Activated CD8-positive, alpha-beta memory T cell treated with anti-CD3 and anti-CD28 coated beads for 36 hours (primary cell): ENCODE results near the gene ARHGEF2. TPM values are rescaled to one million over a fixed set of nuclear protein-coding genes. Genes with fewer than 3 reads are reported as not detected.

Experiments used
- CTCF ChIA-PET: fragments of 350-600 bp; sonication (Branson Sonifier 250); formaldehyde crosslinking; loops from one replicate; lab custom pipeline; 2021; ENCODE audit warnings: antibody characterized with exemption; lab: Charles Lee
- POLR2A ChIA-PET: fragments of 350-600 bp; sonication (Branson Sonifier 250); formaldehyde crosslinking; loops from one replicate; lab custom pipeline; 2021; ENCODE audit warnings: antibody characterized with exemption; lab: Charles Lee
- total RNA-seq, 2 experiments: library from RNA; stranded (reverse); gene quantifications; one replicate each; pipeline ENCODE4 v1.2.3, GENCODE V29; 2021

ARHGEF2 gene
- total RNA-seq, 2 experiments from 2014 or later, result 169 TPM

DNA sequence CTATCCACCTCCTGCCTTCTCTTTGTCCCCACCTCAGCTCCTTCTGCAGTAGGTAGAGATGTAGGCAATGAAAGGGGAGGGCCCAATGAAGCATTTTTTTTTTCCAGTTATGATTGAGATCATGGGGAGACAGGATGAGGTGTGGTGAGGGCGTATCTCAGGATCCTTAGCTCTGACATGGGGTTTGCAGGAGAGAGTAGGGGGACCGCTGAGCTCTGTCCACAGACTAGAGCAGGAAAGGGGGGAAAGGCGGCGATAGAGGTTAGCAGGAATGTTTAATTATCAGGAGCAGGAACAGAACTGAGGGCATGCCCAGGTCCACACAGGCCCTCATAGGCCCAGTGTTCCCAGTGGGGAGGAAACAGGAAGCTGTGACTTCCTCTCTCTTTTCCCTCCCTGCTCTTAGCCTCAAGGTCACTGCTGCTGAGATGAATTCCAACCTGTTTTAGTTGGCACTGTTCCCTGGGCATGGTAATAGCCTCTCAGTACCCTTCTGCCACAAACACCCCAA lies 37.8 kb downstream of the ARHGEF2 start:
- POLR2A ChIA-PET, result interaction anchor here (0.7 to 1.8 kb wide), 2 partner anchors 38 to 46 kb away, joined by 3 to 22 read pairs; partner anchors contain the start of gene ARHGEF2
- CTCF ChIA-PET, result interaction anchor here (0.7 to 4.1 kb wide), 5 partner anchors 35 to 126 kb away, joined by 3 to 24 read pairs (median 4); partner anchors contain the start of gene ARHGEF2

DNA sequence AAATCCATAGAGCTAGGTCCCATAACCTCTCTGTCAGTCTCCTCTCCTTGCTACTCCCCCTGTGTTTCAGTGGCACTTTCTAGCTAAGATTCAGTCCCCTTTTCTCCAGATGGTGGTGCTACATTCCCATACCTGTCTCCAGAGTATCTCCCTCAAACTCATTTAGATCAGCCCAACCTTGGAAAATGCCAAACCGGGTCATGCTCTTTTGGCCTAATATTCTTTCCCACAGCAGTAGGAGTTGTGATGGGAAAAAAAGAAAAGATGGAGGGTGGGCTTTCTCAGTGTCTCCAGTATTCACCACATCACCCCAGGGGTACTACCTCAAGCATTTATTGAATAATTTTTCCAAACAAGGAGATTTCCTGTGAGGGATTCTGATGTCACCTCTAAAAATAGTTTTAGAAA lies 40.1 kb downstream of the ARHGEF2 start:
- CTCF ChIA-PET, result interaction anchor here (0.8 to 4.1 kb wide), 16 partner anchors 8 to 128 kb away, joined by 3 to 48 read pairs (median 5); partner anchors contain the start of gene ARHGEF2
- POLR2A ChIA-PET, result interaction anchor here (1.1 kb wide), 1 partner anchor 39 kb away, joined by 4 read pairs; no protein-coding TSS in a partner anchor

DNA sequence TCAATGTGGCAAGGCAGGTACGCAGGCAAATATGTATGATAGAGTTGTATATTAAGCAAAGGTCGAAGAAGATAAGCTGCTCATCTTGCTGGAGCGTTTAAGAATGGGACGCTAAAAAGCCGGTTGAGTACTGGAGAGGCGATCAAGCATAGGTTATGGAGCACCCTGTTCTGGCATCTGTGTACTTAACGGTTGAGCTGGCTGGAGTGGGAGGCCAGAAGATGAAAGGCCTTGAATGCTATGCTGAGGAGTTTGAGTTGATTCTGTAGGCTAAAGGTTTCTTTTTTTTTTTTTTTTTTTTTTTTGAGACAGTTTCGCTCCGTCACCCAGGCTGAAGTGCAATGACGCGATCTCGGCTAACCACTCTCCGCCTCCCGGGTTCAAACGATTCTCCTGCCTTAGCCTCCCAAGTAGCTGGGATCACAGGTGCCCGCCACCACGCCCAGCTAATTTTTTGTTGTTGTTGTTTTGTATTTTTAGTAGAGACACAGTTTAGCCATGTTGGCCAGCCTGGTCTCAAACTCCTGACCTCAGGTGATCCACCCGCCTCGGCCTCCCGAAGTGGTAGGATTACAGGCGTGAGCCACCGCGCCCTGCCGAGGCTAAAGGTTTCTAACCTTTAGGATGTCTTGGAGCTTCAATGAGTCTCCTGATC lies 43.3 kb downstream of the ARHGEF2 start:
- ChIA-PET CTCF (interaction anchor here (0.8 to 3.1 kb wide), 6 partner anchors 9 to 562 kb away, joined by 3 to 21 read pairs (median 9); partner anchors contain the start of gene ARHGEF2), POLR2A (interaction anchor here (0.7 to 2.3 kb wide), 7 partner anchors 11 to 844 kb away, joined by 5 to 15 read pairs (median 12); partner anchors contain the start of gene ARHGEF2)

DNA sequence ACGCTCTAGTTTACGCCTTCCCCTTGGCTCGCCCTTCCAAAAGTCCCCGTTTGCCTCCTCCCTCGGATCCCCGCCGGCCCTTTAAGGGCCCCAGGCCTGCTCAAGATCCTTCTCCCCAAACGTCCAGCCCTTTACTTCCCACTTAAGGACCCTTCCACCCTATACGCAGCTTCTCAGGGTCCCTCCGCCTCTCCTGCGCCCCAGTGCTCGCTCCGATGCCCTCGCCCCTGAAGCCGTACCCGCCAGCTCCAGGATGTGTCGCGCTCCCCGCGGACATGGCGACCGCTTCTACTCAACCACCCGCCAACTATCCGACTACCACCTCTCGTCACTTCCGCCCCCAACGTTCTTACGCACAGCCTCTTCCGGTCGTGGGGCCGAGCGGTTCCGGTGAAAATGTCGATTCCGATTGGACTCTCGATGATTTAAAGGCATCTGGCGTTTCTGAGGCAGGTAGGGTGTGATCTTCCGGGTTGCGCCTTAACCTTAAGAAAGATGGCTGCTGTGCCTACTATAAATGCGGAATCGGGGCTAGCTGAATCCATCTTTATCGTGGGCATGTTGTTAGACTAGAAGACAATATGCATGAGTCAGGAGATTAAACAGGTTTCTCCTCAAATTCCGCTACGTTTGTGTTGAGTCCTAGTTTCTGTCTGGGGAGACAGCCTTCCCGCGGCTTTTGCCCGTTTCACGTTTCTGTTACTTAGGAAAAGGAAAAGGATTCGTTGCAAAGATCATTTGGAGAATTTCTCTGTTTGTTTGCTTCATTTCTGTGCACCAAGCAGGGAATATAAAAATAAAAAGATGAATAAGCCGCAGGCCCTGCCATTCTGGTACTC lies 44.0 kb downstream of the ARHGEF2 start, which contains the start of gene KHDC4:
Gene KHDC4, minus strand, starts transcription at position 317 of the 839 bp plus-strand sequence. Its CDS starts 40 bp downstream, at position 277.
- POLR2A ChIA-PET, result interaction anchor here (0.6 to 2.3 kb wide), 8 partner anchors 12 to 843 kb away, joined by 3 to 13 read pairs (median 5); partner anchors contain the start of gene ARHGEF2

DNA sequence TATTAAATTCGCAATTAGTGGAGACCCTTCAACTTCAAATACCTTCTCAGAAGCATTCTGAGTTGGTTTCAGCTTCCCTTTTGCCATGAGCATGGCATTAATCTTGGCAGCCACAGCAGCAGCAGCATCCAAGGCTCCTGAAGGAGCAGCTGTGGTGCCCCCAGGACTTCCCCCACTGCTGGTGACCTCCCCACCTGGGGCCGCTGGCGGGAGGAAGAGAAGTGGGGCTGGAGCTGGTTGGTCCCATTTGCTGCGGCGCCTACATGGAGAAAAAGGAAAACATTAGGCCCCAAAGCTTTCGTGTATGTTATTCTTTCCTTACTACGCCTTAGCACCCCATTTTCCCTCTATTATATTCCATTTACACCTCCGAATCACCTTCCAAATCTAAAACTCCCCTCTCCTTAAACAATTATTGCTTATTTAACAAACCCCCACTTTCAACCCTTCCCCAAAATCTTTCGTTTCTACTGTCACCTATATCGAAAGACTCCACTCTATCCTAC lies 44.7 kb downstream of the ARHGEF2 start:
- ChIA-PET POLR2A (interaction anchor here (0.6 to 2.3 kb wide), 6 partner anchors 12 to 73 kb away, joined by 3 to 13 read pairs (median 4); partner anchors contain the start of gene ARHGEF2), CTCF (interaction anchor here (1.3 to 3.1 kb wide), 8 partner anchors 10 to 132 kb away, joined by 4 to 21 read pairs (median 6); partner anchors contain the start of gene ARHGEF2)

More for the DNA sequence above, 44.0 kb downstream of the ARHGEF2 start, which contains the start of gene KHDC4:
- CTCF ChIA-PET, result interaction anchor here (0.8 to 3.1 kb wide), 7 partner anchors 9 to 562 kb away, joined by 3 to 21 read pairs (median 6); partner anchors contain the start of gene ARHGEF2

DNA sequence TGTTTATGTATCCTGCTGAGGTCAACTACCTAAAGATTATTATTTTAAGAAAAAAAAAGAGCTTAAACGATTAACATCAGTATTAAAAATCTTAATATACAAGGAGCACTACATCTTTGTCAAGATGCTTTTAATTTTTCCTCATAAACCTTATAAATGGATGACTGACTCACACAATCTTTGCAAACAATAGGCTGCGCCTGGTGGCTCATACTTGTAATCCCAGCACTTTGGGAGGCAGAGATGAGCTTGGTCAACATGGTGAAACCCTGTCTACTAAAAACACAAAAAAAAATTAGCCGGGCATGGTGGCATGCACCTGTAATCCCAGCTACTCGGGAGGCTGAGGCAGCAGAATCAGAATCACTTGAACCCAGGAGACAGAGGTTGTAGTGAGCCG lies 45.9 kb downstream of the ARHGEF2 start:
- CTCF ChIA-PET, result interaction anchor here (1.0 to 2.9 kb wide), 5 partner anchors 22 to 121 kb away, joined by 3 to 13 read pairs (median 4); partner anchors contain the start of genes SSR2 and UBQLN4
- POLR2A ChIA-PET, result interaction anchor here (0.5 to 1.3 kb wide), 5 partner anchors 10 to 76 kb away, joined by 3 to 6 read pairs (median 4); no protein-coding TSS in a partner anchor

DNA sequence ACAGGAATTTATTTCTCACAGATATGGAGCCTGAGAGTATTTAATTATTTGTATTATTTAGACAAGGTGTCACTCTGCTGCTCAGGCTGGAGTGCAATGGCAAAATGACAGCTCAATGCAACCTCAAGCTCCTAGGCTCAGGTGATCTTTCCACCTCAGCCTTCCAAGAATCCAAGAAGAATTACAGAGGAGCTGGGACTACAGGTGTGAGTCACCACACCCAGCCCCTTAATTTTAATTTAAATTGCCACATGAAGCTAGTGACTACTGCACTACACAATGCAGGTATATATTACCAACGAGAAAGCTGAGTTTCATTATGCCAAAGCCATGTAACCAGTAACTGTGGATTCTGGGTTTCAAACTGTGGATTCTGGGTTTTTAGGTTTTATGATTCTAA lies 46.3 kb downstream of the ARHGEF2 start:
- ChIA-PET POLR2A (interaction anchor here (0.5 to 1.3 kb wide), 5 partner anchors 11 to 77 kb away, joined by 3 to 6 read pairs (median 4); partner anchors contain the start of gene ARHGEF2), CTCF (interaction anchor here (1.0 to 2.9 kb wide), 5 partner anchors 22 to 121 kb away, joined by 3 to 13 read pairs (median 4); partner anchors contain the start of genes SSR2 and UBQLN4)

DNA sequence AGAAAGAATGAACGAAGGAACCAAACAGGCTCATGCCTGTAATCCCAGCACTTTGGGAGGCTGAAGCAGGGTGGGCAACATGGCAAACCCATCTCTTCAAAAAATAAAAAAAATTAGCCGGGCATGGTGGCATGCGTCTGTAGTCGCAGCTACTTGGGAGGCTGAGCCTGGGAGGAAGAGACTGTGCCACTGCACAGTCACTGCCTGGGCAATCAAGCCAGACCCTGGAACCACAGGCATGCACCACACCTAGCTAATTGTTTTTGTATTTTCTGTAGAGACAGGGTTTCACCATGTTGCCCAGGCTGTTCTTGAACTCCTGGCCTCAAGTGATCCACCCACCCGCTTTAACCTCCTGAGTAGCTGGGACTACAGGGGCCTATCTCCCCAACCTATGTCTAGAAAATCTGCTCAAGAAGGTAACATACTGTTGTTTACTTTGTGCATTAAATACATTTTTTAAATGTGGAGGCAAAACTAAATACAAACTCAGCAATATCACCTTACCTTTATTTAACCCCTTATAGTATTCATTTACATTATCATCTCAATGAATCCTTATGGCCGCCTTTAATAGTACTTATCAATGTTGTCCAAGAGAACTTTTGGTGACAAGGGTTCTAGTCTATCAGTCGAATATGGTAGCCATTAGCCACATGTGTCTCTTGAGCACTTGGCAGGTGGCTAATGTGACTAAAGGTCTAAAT lies 46.9 kb downstream of the ARHGEF2 start:
- CTCF ChIA-PET, result interaction anchor here (0.7 to 2.9 kb wide), 3 partner anchors 51 to 122 kb away, joined by 3 to 13 read pairs (median 3); partner anchors contain the start of gene UBQLN4
- POLR2A ChIA-PET, result interaction anchor here (0.5 to 1.5 kb wide), 4 partner anchors 11 to 72 kb away, joined by 3 to 5 read pairs (median 4); partner anchors contain the start of genes ARHGEF2 and SYT11

DNA sequence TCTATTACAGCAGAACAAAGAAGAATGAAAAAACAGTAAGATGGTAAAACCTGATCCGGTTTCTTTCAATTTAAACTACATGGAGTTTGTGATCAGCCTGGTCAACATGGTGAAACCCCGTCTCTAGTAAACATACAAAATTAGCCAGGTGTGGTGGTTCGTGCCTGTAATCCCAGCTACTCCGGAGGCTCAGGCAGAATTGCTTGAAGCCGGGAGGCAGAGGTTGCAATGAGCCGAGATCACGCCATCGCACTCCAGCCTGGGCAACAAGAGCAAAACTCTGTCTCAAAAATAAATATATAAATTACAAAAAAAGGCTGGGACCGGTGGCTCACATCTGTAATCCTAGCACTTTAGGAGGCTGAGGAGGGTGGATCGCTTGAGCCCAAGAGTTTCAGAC lies 47.6 kb downstream of the ARHGEF2 start:
- ChIA-PET POLR2A (interaction anchor here (1.5 kb wide), 1 partner anchor 71 kb away, joined by 5 read pairs; the partner anchor contains the start of gene SYT11), CTCF (interaction anchor here (0.7 to 2.9 kb wide), 2 partner anchors 50 to 58 kb away, joined by 3 to 13 read pairs; no protein-coding TSS in a partner anchor)

DNA sequence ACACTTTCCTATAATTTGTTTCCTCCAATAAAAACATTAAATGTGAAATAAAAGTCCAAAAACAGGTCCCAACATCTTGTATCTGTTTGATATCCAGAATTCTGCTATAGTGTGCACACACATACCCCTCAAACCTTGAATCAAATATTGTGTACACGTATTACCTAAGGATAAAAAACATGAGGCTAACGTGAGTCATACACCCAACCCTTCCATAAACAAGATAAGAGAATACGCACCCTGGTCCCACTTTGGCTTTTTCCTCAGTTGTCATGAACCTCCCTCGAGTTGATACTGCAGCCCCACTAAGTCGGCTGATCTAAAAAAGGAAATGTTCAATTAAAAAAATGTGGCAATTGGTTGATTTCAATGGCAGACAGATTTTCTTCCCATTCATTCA lies 49.3 kb downstream of the ARHGEF2 start:
- ChIA-PET CTCF (no interaction called here), POLR2A (no interaction called here)

DNA sequence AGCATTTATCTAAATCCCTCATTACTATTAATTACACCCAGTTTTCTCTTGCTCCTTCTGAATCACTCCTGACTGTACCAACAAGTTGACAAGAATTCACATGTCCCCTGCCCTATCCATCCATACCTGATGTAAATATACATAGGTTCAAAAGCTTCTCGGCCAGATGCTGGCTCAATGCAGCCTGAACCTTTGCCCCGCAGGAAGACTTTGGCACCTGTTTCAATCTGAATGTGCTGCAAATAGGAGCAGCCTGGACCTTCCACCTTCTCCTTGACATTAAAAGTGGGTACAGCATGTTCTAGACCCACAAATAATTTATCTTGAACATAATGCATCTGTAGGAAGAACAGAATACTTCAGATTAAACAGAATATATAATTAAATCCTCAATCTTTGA lies 52.8 kb downstream of the ARHGEF2 start:
- ChIA-PET POLR2A (no interaction called here), CTCF (interaction anchor here (0.7 kb wide), 1 partner anchor 310 kb away, joined by 3 read pairs; no protein-coding TSS in a partner anchor)

DNA sequence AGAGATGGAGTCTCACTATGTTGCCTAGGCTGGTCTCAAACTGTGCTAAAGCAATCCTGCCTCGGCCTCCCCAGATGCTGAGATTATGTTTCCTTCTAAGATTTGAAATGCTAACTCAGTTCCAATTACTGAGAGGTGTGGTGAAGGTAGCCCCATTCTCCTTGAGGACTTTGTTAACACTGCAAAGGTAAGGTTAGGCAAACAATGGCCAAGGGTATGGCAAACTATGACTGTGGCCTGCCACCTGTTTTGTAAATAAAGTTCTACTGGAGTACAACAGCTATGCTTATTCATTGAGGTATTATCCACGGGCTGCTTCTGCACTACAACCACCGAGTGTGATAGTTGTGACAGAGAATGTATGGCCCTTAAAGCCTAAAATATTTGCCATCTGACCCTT lies 57.6 kb downstream of the ARHGEF2 start:
- ChIA-PET CTCF (interaction anchor here (1.3 kb wide), 1 partner anchor 69 kb away, joined by 3 read pairs; no protein-coding TSS in a partner anchor), POLR2A (interaction anchor here (1.1 kb wide), 1 partner anchor 25 kb away, joined by 3 read pairs; no protein-coding TSS in a partner anchor)

DNA sequence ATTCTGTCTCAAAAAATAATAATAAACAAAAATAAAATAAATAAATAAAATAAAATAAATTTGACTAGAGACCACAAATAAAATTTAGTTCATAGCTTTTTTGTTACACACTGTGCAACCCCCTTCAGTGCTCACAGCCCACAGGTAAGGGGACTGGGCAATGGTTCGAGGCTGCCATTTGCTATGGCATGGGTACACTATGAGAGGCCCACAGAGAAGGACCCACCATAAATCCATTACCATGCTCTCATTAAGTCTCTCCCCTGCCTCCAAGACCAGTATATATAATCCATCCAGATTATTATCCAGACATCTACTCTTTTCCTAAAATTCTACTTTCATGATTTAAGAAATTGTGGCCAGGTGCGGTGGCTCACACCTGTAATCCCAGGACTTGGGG lies 58.5 kb downstream of the ARHGEF2 start:
- POLR2A ChIA-PET, result interaction anchor here (1.1 kb wide), 2 partner anchors 14 to 26 kb away, joined by 3 read pairs; no protein-coding TSS in a partner anchor

DNA sequence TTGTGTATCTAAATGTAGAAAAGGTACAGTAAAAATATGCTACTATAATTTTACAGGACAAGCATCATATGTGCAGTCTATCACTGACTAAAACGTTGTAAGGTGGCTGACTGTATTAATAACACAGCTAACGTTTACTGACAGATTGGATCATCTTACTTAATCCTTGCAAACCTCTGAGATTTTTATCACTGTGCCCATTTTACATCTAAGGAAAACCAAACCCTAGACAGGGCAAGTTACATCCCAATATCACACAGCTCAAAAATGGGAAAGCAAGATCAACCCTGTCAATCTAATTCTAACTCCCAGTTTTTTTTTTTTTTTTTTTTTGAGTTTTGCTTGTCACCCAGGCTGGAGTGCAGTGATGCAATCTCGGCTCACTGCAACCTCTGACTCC lies 59.7 kb downstream of the ARHGEF2 start:
- CTCF ChIA-PET, result interaction anchor here (0.7 kb wide), 2 partner anchors 27 to 120 kb away, joined by 4 to 5 read pairs; no protein-coding TSS in a partner anchor
- POLR2A ChIA-PET, result interaction anchor here (0.6 to 0.8 kb wide), 3 partner anchors 13 to 58 kb away, joined by 6 to 7 read pairs (median 6); no protein-coding TSS in a partner anchor

More for the DNA sequence above, 58.5 kb downstream of the ARHGEF2 start:
- CTCF ChIA-PET, result no interaction called here

DNA sequence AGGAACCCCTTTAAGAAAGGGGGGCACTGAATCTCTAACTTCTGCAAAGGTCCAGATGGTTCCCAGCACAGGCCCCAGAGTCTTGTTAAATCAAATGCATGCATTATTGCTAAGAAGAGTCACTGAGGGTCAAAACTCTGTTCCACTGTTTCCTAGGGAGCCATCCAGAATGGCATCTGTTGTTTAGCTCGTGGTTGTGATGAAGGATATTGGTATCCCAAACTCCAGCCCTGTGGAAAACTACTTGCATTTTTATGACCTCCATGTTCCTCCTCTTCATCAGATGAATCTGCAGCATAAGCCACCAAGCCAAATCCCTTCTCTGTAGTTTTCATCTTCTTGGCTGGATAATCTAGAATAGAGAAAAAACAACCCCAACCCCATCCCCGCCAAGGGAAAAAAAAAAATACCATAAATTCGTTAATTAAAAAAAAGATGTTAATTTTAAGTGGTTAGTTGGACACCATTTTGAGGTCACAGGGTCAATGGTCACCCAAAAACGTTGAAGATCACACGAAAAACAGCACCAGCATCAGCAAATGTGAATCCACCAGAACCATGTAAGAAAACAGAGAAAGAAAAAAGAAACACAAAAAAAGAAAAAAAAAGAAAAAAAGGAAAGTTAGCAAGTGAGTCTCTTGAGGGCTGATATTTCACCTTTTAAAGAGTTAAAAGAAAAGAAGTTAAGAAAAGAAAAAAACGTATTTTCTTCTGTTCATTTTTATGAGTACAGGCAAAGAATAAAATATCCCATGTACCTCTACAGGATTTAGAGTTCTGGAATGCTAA lies 64.2 kb downstream of the ARHGEF2 start:
- ChIA-PET POLR2A (interaction anchor here (0.7 kb wide), 1 partner anchor 214 kb away, joined by 3 read pairs; no protein-coding TSS in a partner anchor), CTCF (no interaction called here)
